GM18519 (cell line): ENCODE measurements around the gene LRRC70.
"Not testable (repeated sequence)": the region's sequence is repeated elsewhere in the genome, so short reads cannot be mapped to it uniquely, and the experiment has no call there.

Source experiments
- ATAC-seq: cut with Tn5 transposase; IDR thresholded peaks from one replicate; pipeline ENCODE4 v1.9.1; 2021; ENCODE audit warnings: mild to moderate bottlenecking, moderate library complexity; ENCODE audit not compliant: unreplicated experiment, low FRiP score

LRRC70 gene

GRCh38 chr5:62605638-62606037 lies 27.0 kb downstream of the LRRC70 start:
- ATAC-seq = no peak

GRCh38 chr5:62606878-62607277 lies 28.3 kb downstream of the LRRC70 start:
- no peak for ATAC-seq

GRCh38 chr5:62607615-62608014 lies 29.0 kb downstream of the LRRC70 start:
- no peak for ATAC-seq

- no peak for ATAC-seq
Observed at GRCh38 chr5:62608529-62609511, 30.2 kb downstream of the LRRC70 start.

GRCh38 chr5:62614355-62614754 lies 35.7 kb downstream of the LRRC70 start:
- ATAC-seq = no peak

GRCh38 chr5:62616615-62617277 lies 38.1 kb downstream of the LRRC70 start:
- ATAC-seq = no peak

- ATAC-seq = no peak
Observed at GRCh38 chr5:62617943-62618342, 39.3 kb downstream of the LRRC70 start.

GRCh38 chr5:62620761-62621160 lies 42.1 kb downstream of the LRRC70 start:
- no peak for ATAC-seq

GRCh38 chr5:62621280-62621679 lies 42.7 kb downstream of the LRRC70 start:
- ATAC-seq = no peak

GRCh38 chr5:62623271-62623670 lies 44.7 kb downstream of the LRRC70 start:
- ATAC-seq = no peak

- ATAC-seq = not testable (repeated sequence)
Observed at GRCh38 chr5:62624436-62624835, 45.8 kb downstream of the LRRC70 start.

- ATAC-seq = no peak
Observed at GRCh38 chr5:62626534-62626933, 47.9 kb downstream of the LRRC70 start.

- no peak for ATAC-seq
Observed at GRCh38 chr5:62627121-62627520, 48.5 kb downstream of the LRRC70 start.

GRCh38 chr5:62627901-62628300 lies 49.3 kb downstream of the LRRC70 start:
- no peak for ATAC-seq
